Tibial nerve (tissue), 4 donors: ENCODE results near the gene GRAMD1A.

ENCODE experiments used
- EP300 ChIP-seq, 2 donors: sonication (generic); formaldehyde crosslinking; IDR thresholded peaks; one replicate each; pipeline ENCODE4 v1.6.1; 2017; ENCODE audit warnings: antibody characterized with exemption in 2 of 2, mild to moderate bottlenecking in 1 of 2
- POLR2A ChIP-seq, 2 donors: fragments of 450-650 bp; IDR thresholded peaks; one replicate each; pipeline ENCODE4 v1.6.1; 2017; ENCODE audit warnings: antibody characterized with exemption in 2 of 2, mild to moderate bottlenecking in 2 of 2, moderate library complexity in 2 of 2
- TF ChIP-seq, protein P1 (sequence below), 5 experiments: fragments of 200-600 bp in 3 of 5; fragments of 450-650 bp in 2 of 5; sonication (generic) in 3 of 5; IDR thresholded peaks; one replicate each; pipeline ENCODE4 v1.5.1; 2016 to 2019; ENCODE audit warnings: antibody characterized with exemption in 5 of 5, mild to moderate bottlenecking in 3 of 5, moderate library complexity in 2 of 5

DNA sequence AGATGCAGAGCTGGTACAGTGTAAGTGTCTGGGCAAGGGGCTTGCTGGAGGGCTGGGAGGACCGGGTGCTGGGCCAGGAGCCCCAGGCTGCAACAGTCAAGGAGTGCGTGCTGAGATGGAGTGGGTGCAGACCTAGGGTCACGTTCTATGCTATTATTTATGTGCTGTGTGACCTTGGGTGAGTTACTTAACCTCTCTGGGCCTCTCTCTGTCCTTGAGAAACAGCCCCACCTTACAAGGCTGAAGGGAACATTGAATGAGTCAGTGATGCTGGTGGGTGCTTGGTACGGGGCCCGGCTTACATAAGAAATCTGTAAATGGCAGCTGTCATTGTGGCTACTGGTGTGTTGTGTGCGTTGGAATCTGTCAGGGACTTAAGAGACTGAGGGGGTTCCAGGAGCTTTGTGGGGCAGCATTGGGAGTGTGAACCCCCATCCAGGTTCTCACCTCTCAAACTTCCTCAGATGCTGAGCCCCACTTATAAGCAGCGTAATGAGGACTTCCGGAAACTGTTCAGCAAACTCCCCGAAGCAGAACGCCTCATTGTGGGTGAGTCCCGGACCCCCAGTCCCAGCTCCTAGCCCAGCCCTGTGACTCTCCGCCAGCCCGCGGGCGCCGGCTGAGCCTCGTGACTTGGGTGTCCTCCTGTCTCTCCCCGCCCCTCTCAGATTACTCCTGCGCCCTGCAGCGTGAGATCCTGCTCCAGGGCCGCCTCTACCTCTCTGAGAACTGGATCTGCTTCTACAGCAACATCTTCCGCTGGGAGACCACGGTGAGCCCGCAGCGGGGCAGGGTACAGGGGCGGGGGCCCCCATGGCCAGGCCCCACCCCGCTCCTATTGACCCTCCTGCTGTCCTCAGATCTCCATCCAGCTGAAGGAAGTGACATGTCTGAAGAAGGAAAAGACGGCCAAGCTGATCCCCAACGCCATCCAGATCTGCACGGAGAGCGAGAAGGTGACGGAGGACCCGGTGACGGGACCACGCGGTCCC is 9.6 kb downstream of the GRAMD1A start:
- TF ChIP-seq POLR2A (IDR thresholded peaks at IDR 0.05) (no peak), EP300 (IDR thresholded peaks at IDR 0.05) (no peak)
- TF ChIP-seq, protein P1, sequence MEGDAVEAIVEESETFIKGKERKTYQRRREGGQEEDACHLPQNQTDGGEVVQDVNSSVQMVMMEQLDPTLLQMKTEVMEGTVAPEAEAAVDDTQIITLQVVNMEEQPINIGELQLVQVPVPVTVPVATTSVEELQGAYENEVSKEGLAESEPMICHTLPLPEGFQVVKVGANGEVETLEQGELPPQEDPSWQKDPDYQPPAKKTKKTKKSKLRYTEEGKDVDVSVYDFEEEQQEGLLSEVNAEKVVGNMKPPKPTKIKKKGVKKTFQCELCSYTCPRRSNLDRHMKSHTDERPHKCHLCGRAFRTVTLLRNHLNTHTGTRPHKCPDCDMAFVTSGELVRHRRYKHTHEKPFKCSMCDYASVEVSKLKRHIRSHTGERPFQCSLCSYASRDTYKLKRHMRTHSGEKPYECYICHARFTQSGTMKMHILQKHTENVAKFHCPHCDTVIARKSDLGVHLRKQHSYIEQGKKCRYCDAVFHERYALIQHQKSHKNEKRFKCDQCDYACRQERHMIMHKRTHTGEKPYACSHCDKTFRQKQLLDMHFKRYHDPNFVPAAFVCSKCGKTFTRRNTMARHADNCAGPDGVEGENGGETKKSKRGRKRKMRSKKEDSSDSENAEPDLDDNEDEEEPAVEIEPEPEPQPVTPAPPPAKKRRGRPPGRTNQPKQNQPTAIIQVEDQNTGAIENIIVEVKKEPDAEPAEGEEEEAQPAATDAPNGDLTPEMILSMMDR (IDR thresholded peaks at IDR 0.05), result no peak
